ENCODE data around the gene SLC25A12.
A peak's percentile ranks its signal among the peaks of the same experiment; 100 is the strongest.

The SLC25A12 gene

GRCh38 chr2:171889333-171889732 lies 4.7 kb downstream of the SLC25A12 start:
- no peak for DNase-seq

GRCh38 chr2:171883275-171883893 lies 10.7 kb downstream of the SLC25A12 start:
- peak; percentile 54 for DNase-seq

- no peak for DNase-seq
These were observed 11.8 kb downstream of the SLC25A12 start for GRCh38 chr2:171882089-171882769.

GRCh38 chr2:171880774-171881173 lies 13.3 kb downstream of the SLC25A12 start:
- DNase-seq: no peak

- no peak for DNase-seq
These were observed 14.2 kb downstream of the SLC25A12 start for GRCh38 chr2:171879865-171880264.

- DNase-seq: no peak
These were observed 15.5 kb downstream of the SLC25A12 start for GRCh38 chr2:171878481-171878993.

- DNase-seq: no peak
These were observed 19.1 kb downstream of the SLC25A12 start for GRCh38 chr2:171874963-171875362.

GRCh38 chr2:171874517-171874916 lies 19.5 kb downstream of the SLC25A12 start:
- DNase-seq: no peak

GRCh38 chr2:171864357-171864985 lies 29.6 kb downstream of the SLC25A12 start:
- DNase-seq: no peak

GRCh38 chr2:171862501-171862900 lies 31.5 kb downstream of the SLC25A12 start:
- DNase-seq: peak; percentile 15

GRCh38 chr2:171858397-171858958 lies 35.6 kb downstream of the SLC25A12 start:
- DNase-seq: no peak

GRCh38 chr2:171855401-171855800 lies 38.6 kb downstream of the SLC25A12 start:
- DNase-seq: no peak

- DNase-seq: no peak
These were observed 41.6 kb downstream of the SLC25A12 start for GRCh38 chr2:171852366-171852888.

GRCh38 chr2:171847627-171848026 lies 46.4 kb downstream of the SLC25A12 start:
- DNase-seq: no peak

GRCh38 chr2:171846894-171847293 lies 47.1 kb downstream of the SLC25A12 start:
- DNase-seq: no peak

- DNase-seq: no peak
These were observed 52.0 kb downstream of the SLC25A12 start for GRCh38 chr2:171841996-171842395.

GRCh38 chr2:171837736-171838135 lies 56.3 kb downstream of the SLC25A12 start:
- no peak for DNase-seq

- DNase-seq: no peak
These were observed 57.7 kb downstream of the SLC25A12 start for GRCh38 chr2:171836146-171836910.

GRCh38 chr2:171835386-171835785 lies 58.7 kb downstream of the SLC25A12 start:
- no peak for DNase-seq

- DNase-seq: no peak
These were observed 59.8 kb downstream of the SLC25A12 start for GRCh38 chr2:171834286-171834685.

GRCh38 chr2:171832489-171832888 lies 61.6 kb downstream of the SLC25A12 start:
- no peak for DNase-seq

- DNase-seq: no peak
These were observed 64.0 kb downstream of the SLC25A12 start for GRCh38 chr2:171830039-171830438.

GRCh38 chr2:171824086-171824485 lies 70.0 kb downstream of the SLC25A12 start:
- DNase-seq: no peak
